Endothelial cell of umbilical vein (primary cell): ENCODE results near the gene MAML3. TPM values are rescaled to one million over a fixed set of nuclear protein-coding genes. Genes with fewer than 3 reads are reported as not detected.

ENCODE experiments used
- BruUV-seq: library from RNA; stranded (reverse); fragments of 400-500 nt; replicated peaks from 2 replicates; lab custom pipeline; 2021; lab: Mats Ljungman, UMichigan
- CTCF ChIA-PET: fragments of 300-600, 350-600 bp; sonication (Branson Sonifier 250); formaldehyde crosslinking; loops from one replicate; lab custom pipeline; 2021; ENCODE audit warnings: antibody characterized with exemption, inconsistent platforms; lab: Charles Lee
- POLR2A ChIA-PET: fragments of 300-600, 350-600 bp; sonication (Branson Sonifier 250); formaldehyde crosslinking; loops from one replicate; lab custom pipeline; 2021; ENCODE audit warnings: antibody characterized with exemption, inconsistent platforms; lab: Charles Lee
- DNase-seq: peaks from one replicate; pipeline ENCODE4 v3.0.0-alpha.2; 2011; ENCODE audit warnings: low read depth, low spot score
- FAIRE-seq: peaks from 2 replicates; lab custom pipeline; 2011; peaks lifted over from hg19 to GRCh38; lab: Jason Lieb, UNC
- H2AFZ ChIP-seq: 2 replicates; pipeline ENCODE4 v1.6.0; 2012; ENCODE audit warnings: low read depth, low read length, control low read depth, inconsistent platforms
- H3K27ac ChIP-seq: 2 replicates; pipeline ENCODE4 v1.5.1; 2011; ENCODE audit warnings: low read depth, mild to moderate bottlenecking, control low read depth, low read length, moderate library complexity; ENCODE audit not compliant: insufficient read depth
- H3K27me3 ChIP-seq, 2 experiments: 2 replicates each; pipeline versions ENCODE4 v1.6.0 to v1.6.1; 2011; ENCODE audit warnings: low read length in 2 of 2, mixed read lengths in 1 of 2; ENCODE audit not compliant: control insufficient read depth in 2 of 2, insufficient read depth in 2 of 2
- H3K36me3 ChIP-seq, 2 experiments: 2 replicates in 1 of 2; 3 replicates in 1 of 2; pipeline ENCODE4 v1.5.1; 2011; ENCODE audit warnings: low read length in 2 of 2, mild to moderate bottlenecking in 1 of 2, moderate library complexity in 1 of 2; ENCODE audit not compliant: control insufficient read depth in 2 of 2, insufficient read depth in 2 of 2; ENCODE audit errors: extremely low read depth in 1 of 2
- H3K4me1 ChIP-seq: 3 replicates; pipeline ENCODE4 v1.5.1; 2011; ENCODE audit warnings: mild to moderate bottlenecking, low read length; ENCODE audit not compliant: control insufficient read depth, insufficient read depth; ENCODE audit errors: extremely low read depth
- H3K4me2 ChIP-seq: 2 replicates; pipeline ENCODE4 v1.6.1; 2011; ENCODE audit warnings: low read length, control low read depth, mixed read lengths; ENCODE audit not compliant: insufficient read depth
- H3K4me3 ChIP-seq, 3 experiments: fragments of 200-600 bp in 1 of 3; sonication (generic), shearing (Covaris generic) in 1 of 3; replicated peaks in 1 of 3; 2 replicates each; pipeline ENCODE4 v1.5.1; 2011 to 2016; ENCODE audit warnings: control low read depth in 3 of 3, low read length in 3 of 3, mild to moderate bottlenecking in 2 of 3, inconsistent platforms in 1 of 3, low read depth in 1 of 3, moderate library complexity in 1 of 3; ENCODE audit not compliant: insufficient read depth in 1 of 3
- H3K79me2 ChIP-seq: 2 replicates; pipeline ENCODE4 v1.6.0; 2012; ENCODE audit warnings: low read length, inconsistent platforms; ENCODE audit not compliant: control insufficient read depth, insufficient read depth
- H3K9ac ChIP-seq: replicated peaks from 2 replicates; pipeline ENCODE3; 2011; ENCODE audit warnings: low read length, control low read depth; ENCODE audit not compliant: insufficient read depth; ENCODE audit errors: extremely low read depth
- H3K9me1 ChIP-seq: replicated peaks from 3 replicates; pipeline ENCODE4 v1.6.0; 2011; ENCODE audit warnings: mild to moderate bottlenecking, low read length; ENCODE audit not compliant: control insufficient read depth, insufficient read depth; ENCODE audit errors: extremely low read depth
- H3K9me3 ChIP-seq: replicated peaks from 2 replicates; pipeline ENCODE4 v1.5.1; 2012; ENCODE audit warnings: low read length, inconsistent platforms; ENCODE audit not compliant: control insufficient read depth, insufficient read depth
- H4K20me1 ChIP-seq: replicated peaks from 2 replicates; pipeline ENCODE3; 2011; ENCODE audit warnings: mild to moderate bottlenecking, low read length; ENCODE audit not compliant: control insufficient read depth, insufficient read depth; ENCODE audit errors: extremely low read depth
- CTCF ChIP-seq, 2 donors: IDR thresholded peaks; 1 replicate in 1 of 2; 2 replicates in 1 of 2; pipeline ENCODE4 v1.5.1; 2011; ENCODE audit warnings: low read length in 2 of 2, mild to moderate bottlenecking in 2 of 2, moderate library complexity in 2 of 2, control low read depth in 1 of 2, inconsistent platforms in 1 of 2, low read depth in 1 of 2; ENCODE audit not compliant: insufficient read depth in 1 of 2; ENCODE audit errors: extremely low read depth in 1 of 2
- EZH2 ChIP-seq: IDR thresholded peaks from 2 replicates; pipeline ENCODE4 v1.6.1; 2012; ENCODE audit warnings: borderline replicate concordance, low read depth, mild to moderate bottlenecking, moderate library complexity, low read length, inconsistent platforms; ENCODE audit not compliant: severe bottlenecking
- FOS ChIP-seq: IDR thresholded peaks from 2 replicates; pipeline ENCODE4 v1.6.1; 2011; ENCODE audit warnings: mild to moderate bottlenecking, low read length, moderate library complexity, borderline replicate concordance; ENCODE audit not compliant: insufficient read depth
- GATA2 ChIP-seq: IDR thresholded peaks from 2 replicates; pipeline ENCODE4 v1.7.0; 2011; ENCODE audit warnings: low read depth, mild to moderate bottlenecking, moderate library complexity, mixed read lengths, low read length; ENCODE audit not compliant: insufficient read length, insufficient read depth
- JUN ChIP-seq: IDR thresholded peaks from 2 replicates; pipeline ENCODE4 v1.6.1; 2011; ENCODE audit warnings: borderline replicate concordance, low read depth; ENCODE audit not compliant: insufficient read length, insufficient read depth
- MYC ChIP-seq: IDR thresholded peaks from one replicate; pipeline ENCODE4 v1.6.1; 2011; ENCODE audit warnings: mild to moderate bottlenecking, low read depth, low read length
- POLR2A ChIP-seq: IDR thresholded peaks from 2 replicates; pipeline ENCODE4 v1.6.1; 2012; ENCODE audit warnings: low read depth, mild to moderate bottlenecking, control low read depth, low read length
- POLR2AphosphoS5 ChIP-seq: IDR thresholded peaks from 2 replicates; pipeline ENCODE4 v1.6.1; 2012; ENCODE audit warnings: low read depth, mild to moderate bottlenecking, control low read depth, low read length, moderate library complexity; ENCODE audit not compliant: insufficient read depth
- dilution Hi-C: fragments of 300-500 bp; cut with MboI; formaldehyde crosslinking; loops from one replicate; pipeline ENCODE4 v1.15.0; 2019; ENCODE audit warnings: low sequenced_read_pairs; ENCODE audit not compliant: extremely low pct_ligation_motif_present
- intact Hi-C: fragments of 100-400 bp; cut with micrococcal nuclease; formaldehyde crosslinking; loops from one replicate; pipeline ENCODE4 v1.10.0; 2022
- polyA plus RNA-seq, 4 experiments: library from polyadenylated mRNA; depleted of rRNA in 3 of 4; stranded (reverse) in 3 of 4; unstranded in 1 of 4; fragments of >200 nt; gene quantifications; 2 replicates each; pipeline versions ENCODE4 v1.2.1 to v1.2.3, GENCODE V29; 2011 to 2012; ENCODE audit warnings: missing spikeins in 1 of 4
- total RNA-seq: library from RNA; stranded (reverse); gene quantifications from 2 replicates; pipeline ENCODE4 v1.2.3, GENCODE V29; 2021
- TF ChIP-seq, protein P1 (sequence below): IDR thresholded peaks from 2 replicates; pipeline ENCODE4 v1.6.1; 2011; ENCODE audit not compliant: insufficient read depth, insufficient read length

Gene MAML3
- total and polyA plus RNA-seq, 2 donors (not counting 3 experiments of a cell fraction or from before 2014, with no cell fraction given), result 14.0 to 20.3 TPM

DNA sequence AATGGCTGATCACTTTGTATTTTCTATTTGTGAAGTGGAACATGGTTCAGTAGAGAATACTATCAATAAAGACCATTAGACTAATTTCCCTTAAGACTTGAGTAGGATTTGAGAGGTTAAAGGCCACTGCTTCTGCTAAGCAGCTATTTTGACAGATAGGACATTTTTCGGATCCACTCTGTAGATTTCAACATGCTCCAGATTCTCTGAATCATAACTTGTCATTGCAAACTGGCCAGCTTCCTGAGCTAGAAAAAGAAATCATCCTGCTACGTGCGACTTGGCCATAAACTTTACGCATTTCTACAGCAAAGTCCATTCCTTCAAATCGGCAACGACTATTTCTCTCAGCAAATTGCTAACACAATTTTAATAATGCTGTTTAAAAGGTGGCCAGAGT lies 433.2 kb downstream of the MAML3 start:
- CTCF ChIA-PET, result no interaction called here
- Histone ChIP-seq H4K20me1 (no peaks in the 10 kb centered on the region), H2AFZ (no peak overlapping the region), H3K79me2 (no peaks in the 10 kb centered on the region), H3K9me3 (no peaks in the 10 kb centered on the region), H3K9me1 (no peaks in the 10 kb centered on the region), H3K36me3 (peaks cover 0 to 18% of the 10 kb centered on the region in 2 experiments), H3K27ac (no peak overlapping the region), H3K4me2 (no peak overlapping the region), H3K4me3 (no peak overlapping the region), H3K9ac (no peak overlapping the region), H3K4me1 (no peaks in the 10 kb centered on the region), H3K27me3 (no peaks in the 10 kb centered on the region)
- dilution Hi-C loops, result no loop called here
- no TSS peak for BruUV-seq
- POLR2A ChIA-PET, result no interaction called here
- FAIRE-seq (no peak), DNase-seq (no peak)
- TF ChIP-seq MYC, result no peak
- TF ChIP-seq, protein P1, sequence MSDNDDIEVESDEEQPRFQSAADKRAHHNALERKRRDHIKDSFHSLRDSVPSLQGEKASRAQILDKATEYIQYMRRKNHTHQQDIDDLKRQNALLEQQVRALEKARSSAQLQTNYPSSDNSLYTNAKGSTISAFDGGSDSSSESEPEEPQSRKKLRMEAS, result no peak
- TF ChIP-seq FOS, result no peak
- no peak for TF ChIP-seq POLR2A
- no peak for TF ChIP-seq CTCF (IDR thresholded peaks at IDR 0.05; ENCODE audit: extremely low read depth in 1 of 2, insufficient read depth in 1 of 2, low read depth in 1 of 2, low read length in 2 of 2)
- no peak for TF ChIP-seq GATA2
- no peak for TF ChIP-seq JUN
- TF ChIP-seq POLR2AphosphoS5, result no peak
- no peak for TF ChIP-seq EZH2
- intact Hi-C loops, result no loop called here
